HL-60/S4 treated with retinoic acid at 250 ng/mL for 4 days and 3 days (cell line): ENCODE measurements around the gene ARL4A.
"Not testable (repeated sequence)": the region's sequence is repeated elsewhere in the genome, so short reads cannot be mapped to it uniquely, and the experiment has no call there.

Experiments
- in situ Hi-C: fragments of 300-500 bp; cut with MboI; formaldehyde crosslinking; loops from 2 replicates; pipeline ENCODE4 v1.7.0; 2022; ENCODE audit warnings: low sequenced_read_pairs

ARL4A gene

GRCh38 chr7:12660986-12661385 is 26.4 kb upstream of the ARL4A start:
- in situ Hi-C loops: not testable (repeated sequence)

GRCh38 chr7:12661581-12661980 is 25.9 kb upstream of the ARL4A start:
- in situ Hi-C loops: no loop called here

GRCh38 chr7:12670000-12670729 is 17.3 kb upstream of the ARL4A start:
- in situ Hi-C loops: no loop called here

GRCh38 chr7:12670743-12671520 is 16.5 kb upstream of the ARL4A start:
- in situ Hi-C loops: no loop called here

GRCh38 chr7:12673436-12673835 is 14.0 kb upstream of the ARL4A start:
- in situ Hi-C loops: not testable (repeated sequence)

GRCh38 chr7:12674053-12674452 is 13.4 kb upstream of the ARL4A start:
- in situ Hi-C loops: no loop called here

- in situ Hi-C loops: no loop called here
Measured at GRCh38 chr7:12674861-12675260, 12.6 kb upstream of the ARL4A start.

- in situ Hi-C loops: no loop called here
Measured at GRCh38 chr7:12683678-12684585, 3.5 kb upstream of the ARL4A start.

GRCh38 chr7:12684733-12685132 is 2.7 kb upstream of the ARL4A start:
- in situ Hi-C loops: no loop called here

GRCh38 chr7:12685550-12685949 is 1.9 kb upstream of the ARL4A start:
- in situ Hi-C loops: no loop called here

- in situ Hi-C loops: no loop called here
Measured at GRCh38 chr7:12686234-12686890, 1.1 kb upstream of the ARL4A start.

GRCh38 chr7:12687718-12688171 is 312 bp downstream of the ARL4A start:
- in situ Hi-C loops: no loop called here

- in situ Hi-C loops: not testable (repeated sequence)
Measured at GRCh38 chr7:12688485-12689170, 1.2 kb downstream of the ARL4A start.

- in situ Hi-C loops: no loop called here
Measured at GRCh38 chr7:12689451-12689850, 2.0 kb downstream of the ARL4A start.

- in situ Hi-C loops: no loop called here
Measured at GRCh38 chr7:12690041-12690878, 2.8 kb downstream of the ARL4A start.

GRCh38 chr7:12691388-12691787 is 4.0 kb downstream of the ARL4A start:
- in situ Hi-C loops: not testable (repeated sequence)

GRCh38 chr7:12692035-12692434 is 4.6 kb downstream of the ARL4A start:
- in situ Hi-C loops: no loop called here

GRCh38 chr7:12692479-12693259 is 5.2 kb downstream of the ARL4A start:
- in situ Hi-C loops: no loop called here
